ENCODE measurements around the gene ROBO1.

DNA sequence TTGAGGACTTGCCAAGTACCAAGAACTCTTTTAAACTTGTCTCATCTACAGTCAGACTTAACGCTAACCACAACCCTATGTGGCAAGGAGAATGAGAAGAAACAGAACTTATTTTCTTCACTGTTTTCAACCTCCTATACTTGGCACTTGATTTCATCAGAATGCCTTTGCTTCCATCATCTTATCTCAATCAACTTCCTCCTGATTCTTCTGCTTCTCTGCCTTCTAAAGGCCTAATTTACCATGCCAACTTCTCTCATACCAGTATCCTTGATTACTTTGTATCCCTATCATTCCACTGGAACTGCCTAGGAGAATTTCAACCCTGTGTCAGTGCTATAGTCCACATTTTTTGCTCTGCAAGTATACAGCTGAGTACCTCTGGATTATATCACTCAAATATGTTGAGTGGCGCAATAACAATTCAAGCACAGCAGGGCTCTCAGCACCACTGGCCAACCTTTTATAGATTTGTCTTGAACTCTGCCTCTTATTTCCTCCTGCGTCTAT, 413.6 kb downstream of the ROBO1 start:
- no peak for TF ChIP-seq CTCF (IDR thresholded peaks at IDR 0.05)
- no peak for TF ChIP-seq POLR2A (IDR thresholded peaks at IDR 0.05)

Data from right lobe of liver (tissue), 4 donors.